Activated CD4-positive, alpha-beta T cell treated with anti-CD3 and anti-CD28 coated beads, Interleukin-2, amount 50 U/mL, for 1 hour (primary cell): Measurements from ENCODE around the gene PFKP.
"Not testable (repeated sequence)": the region's sequence is repeated elsewhere in the genome, so short reads cannot be mapped to it uniquely, and the experiment has no call there.

ENCODE experiments used
- DNase-seq: peaks from one replicate; pipeline ENCODE4 v3.0.0-alpha.2; 2020

PFKP gene

GRCh38 chr10:3047596-3047995 lies 19.8 kb upstream of the PFKP start:
- DNase-seq, result no peak

GRCh38 chr10:3048119-3049019 lies 19.0 kb upstream of the PFKP start:
- DNase-seq, result no peak

- no peak for DNase-seq
Measured at GRCh38 chr10:3051692-3052091, 15.7 kb upstream of the PFKP start.

GRCh38 chr10:3053155-3053554 lies 14.2 kb upstream of the PFKP start:
- no peak for DNase-seq

GRCh38 chr10:3054183-3054850 lies 13.0 kb upstream of the PFKP start:
- no peak for DNase-seq

GRCh38 chr10:3054851-3055199 lies 12.5 kb upstream of the PFKP start:
- DNase-seq, result no peak

- DNase-seq, result no peak
Measured at GRCh38 chr10:3056280-3057037, 10.9 kb upstream of the PFKP start.

GRCh38 chr10:3057946-3058345 lies 9.4 kb upstream of the PFKP start:
- no peak for DNase-seq

GRCh38 chr10:3059974-3060373 lies 7.4 kb upstream of the PFKP start:
- DNase-seq, result no peak

GRCh38 chr10:3060481-3060889 lies 6.9 kb upstream of the PFKP start:
- no peak for DNase-seq

GRCh38 chr10:3061323-3061898 lies 5.9 kb upstream of the PFKP start:
- DNase-seq, result not testable (repeated sequence)

- no peak for DNase-seq
Measured at GRCh38 chr10:3062502-3063186, 4.7 kb upstream of the PFKP start.

GRCh38 chr10:3064423-3064822 lies 2.9 kb upstream of the PFKP start:
- DNase-seq, result no peak

GRCh38 chr10:3065622-3066021 lies 1.7 kb upstream of the PFKP start:
- no peak for DNase-seq

GRCh38 chr10:3066317-3067117 lies 831 bp upstream of the PFKP start:
- no peak for DNase-seq

GRCh38 chr10:3067859-3068179 lies 471 bp downstream of the PFKP start:
- DNase-seq, result no peak

GRCh38 chr10:3068201-3068967 lies 1.0 kb downstream of the PFKP start:
- peak; percentile 34 for DNase-seq

- DNase-seq, result peak; percentile 20
Measured at GRCh38 chr10:3068968-3069737, 1.8 kb downstream of the PFKP start.

- no peak for DNase-seq
Measured at GRCh38 chr10:3069876-3070275, 2.5 kb downstream of the PFKP start.
